Activated naive CD8-positive, alpha-beta T cell (primary cell): ENCODE data around the gene NRTN.
"Not testable (repeated sequence)": the region's sequence is repeated elsewhere in the genome, so short reads cannot be mapped to it uniquely, and the experiment has no call there.

ENCODE experiments used
- H3K27ac Mint-ChIP-seq: one replicate; pipeline ENCODE4 v1.8.0; 2021; ENCODE audit warnings: mixed read lengths
- H3K27me3 Mint-ChIP-seq: one replicate; pipeline ENCODE4 v1.8.0; 2021; ENCODE audit warnings: mixed read lengths
- H3K36me3 Mint-ChIP-seq: one replicate; pipeline ENCODE4 v1.8.0; 2021; ENCODE audit warnings: mixed read lengths
- H3K4me1 Mint-ChIP-seq: one replicate; pipeline ENCODE4 v1.8.0; 2021; ENCODE audit warnings: low read depth, mixed read lengths
- H3K4me3 Mint-ChIP-seq: one replicate; pipeline ENCODE4 v1.8.0; 2021; ENCODE audit warnings: mild to moderate bottlenecking, mixed read lengths
- H3K9me3 Mint-ChIP-seq: one replicate; pipeline ENCODE4 v1.8.0; 2021; ENCODE audit warnings: low read depth, mixed read lengths

NRTN gene

GRCh38 chr19:5832527-5833216 is 27.8 kb downstream of the NRTN start:
- no peaks in the 10 kb centered on the region for H3K9me3 Mint-ChIP-seq
- H3K4me3 Mint-ChIP-seq = no peak overlapping the region
- H3K36me3 Mint-ChIP-seq = no peaks in the 10 kb centered on the region
- H3K27ac Mint-ChIP-seq = no peak overlapping the region
- no peaks in the 10 kb centered on the region for H3K27me3 Mint-ChIP-seq
- peaks cover 3% of the 10 kb centered on the region for H3K4me1 Mint-ChIP-seq

DNA sequence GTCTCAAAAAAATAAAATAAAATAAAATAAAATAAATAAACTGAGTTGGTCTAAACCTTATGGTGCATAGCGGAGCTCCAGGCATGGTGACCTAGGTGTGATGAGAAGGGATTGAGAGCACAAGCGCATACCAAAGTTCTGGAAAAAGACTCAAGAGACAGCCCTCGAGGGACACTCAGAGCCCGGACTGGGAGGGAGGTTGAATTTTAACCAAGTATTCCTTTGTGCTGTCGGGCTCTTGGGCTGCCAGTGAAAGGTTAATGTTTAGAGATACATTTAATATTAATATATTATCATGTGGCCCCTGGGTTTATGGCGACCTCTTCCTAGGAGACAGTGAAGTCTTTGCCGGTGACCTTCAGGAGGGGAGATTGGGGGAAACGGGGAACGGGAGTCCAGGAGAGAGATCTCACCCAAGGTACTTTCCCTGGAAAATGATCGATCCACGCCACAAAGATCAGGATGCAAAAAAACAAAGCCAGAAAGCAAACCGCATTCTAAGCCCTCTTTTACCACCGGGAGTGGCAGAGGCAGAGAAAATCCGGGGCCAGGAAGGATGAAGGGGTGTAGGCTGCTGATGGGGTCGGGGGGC is 33.0 kb downstream of the NRTN start:
- Mint-ChIP-seq H3K4me1 (peaks cover 8% of the 10 kb centered on the region), H3K36me3 (no peaks in the 10 kb centered on the region), H3K27me3 (no peaks in the 10 kb centered on the region), H3K9me3 (no peaks in the 10 kb centered on the region), H3K27ac (no peak overlapping the region), H3K4me3 (no peak overlapping the region)

DNA sequence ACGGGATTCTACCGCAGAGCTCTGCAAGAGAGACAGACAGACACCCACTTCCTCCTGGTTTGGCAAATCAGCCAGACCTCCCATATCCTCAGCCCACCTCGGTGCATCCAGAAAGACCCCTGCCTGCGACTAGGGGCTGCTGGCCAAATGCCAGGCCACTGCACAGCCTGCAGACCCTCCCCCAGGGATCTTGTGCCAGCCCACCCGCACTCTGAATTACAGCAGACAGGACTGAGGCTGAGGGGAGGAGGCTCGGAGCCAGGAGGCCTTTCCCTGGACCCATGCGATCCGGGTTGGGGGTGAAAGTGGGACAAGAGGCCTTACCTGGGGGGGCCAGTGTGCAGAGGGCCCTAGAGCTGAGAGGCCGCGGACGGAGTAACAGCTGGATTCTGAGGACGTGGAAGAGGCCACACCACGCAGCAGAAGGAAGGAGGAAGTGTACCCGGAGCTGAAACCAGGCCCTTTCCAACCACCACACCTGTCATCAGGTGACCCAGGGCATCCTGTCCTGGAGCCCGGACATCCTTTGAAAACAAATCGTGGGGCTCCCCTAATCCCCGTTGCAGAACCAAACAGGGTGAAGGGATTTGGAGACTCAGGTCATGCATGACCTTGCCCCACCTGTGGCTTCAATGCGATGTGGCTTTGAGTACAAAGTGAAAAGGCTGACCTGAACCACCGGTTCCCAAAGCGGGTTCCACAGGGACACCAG is 33.6 kb downstream of the NRTN start:
- H3K27me3 Mint-ChIP-seq = no peaks in the 10 kb centered on the region
- H3K4me3 Mint-ChIP-seq = no peak overlapping the region
- no peaks in the 10 kb centered on the region for H3K9me3 Mint-ChIP-seq

GRCh38 chr19:5839065-5840017 is 34.5 kb downstream of the NRTN start, which contains the start of gene FUT6:
TSS of gene FUT6 (minus strand) at chr19:5839702. CDS start at chr19:5832567, 7,135 bp downstream.
- H3K4me3 Mint-ChIP-seq = no peak within 1 kb of the TSS
- H3K27me3 Mint-ChIP-seq = no peaks in the 10 kb centered on the region
- H3K36me3 Mint-ChIP-seq = no peaks in the 10 kb centered on the region
- H3K4me1 Mint-ChIP-seq = peaks cover 8% of the 10 kb centered on the region
- no peaks in the 10 kb centered on the region for H3K9me3 Mint-ChIP-seq
- no peak within 1 kb of the TSS for H3K27ac Mint-ChIP-seq

More for the DNA sequence above, 33.6 kb downstream of the NRTN start:
- H3K4me1 Mint-ChIP-seq = peaks cover 8% of the 10 kb centered on the region
- no peak overlapping the region for H3K27ac Mint-ChIP-seq
- H3K36me3 Mint-ChIP-seq = no peaks in the 10 kb centered on the region

- H3K4me3 Mint-ChIP-seq, H3K27ac Mint-ChIP-seq, H3K4me1 Mint-ChIP-seq, H3K9me3 Mint-ChIP-seq, H3K36me3 Mint-ChIP-seq, H3K27me3 Mint-ChIP-seq: not testable (repeated sequence)
Observed at GRCh38 chr19:5841735-5842111, 36.9 kb downstream of the NRTN start.

GRCh38 chr19:5843295-5843927 is 38.5 kb downstream of the NRTN start:
- no peaks in the 10 kb centered on the region for H3K36me3 Mint-ChIP-seq
- no peak overlapping the region for H3K27ac Mint-ChIP-seq
- H3K4me1 Mint-ChIP-seq = peaks cover 3% of the 10 kb centered on the region
- H3K9me3 Mint-ChIP-seq = no peaks in the 10 kb centered on the region
- no peak overlapping the region for H3K4me3 Mint-ChIP-seq
- H3K27me3 Mint-ChIP-seq = no peaks in the 10 kb centered on the region

- H3K9me3 Mint-ChIP-seq = no peaks in the 10 kb centered on the region
- no peak overlapping the region for H3K27ac Mint-ChIP-seq
- H3K4me3 Mint-ChIP-seq = no peak overlapping the region
- H3K4me1 Mint-ChIP-seq = no peaks in the 10 kb centered on the region
- H3K27me3 Mint-ChIP-seq = no peaks in the 10 kb centered on the region
- no peaks in the 10 kb centered on the region for H3K36me3 Mint-ChIP-seq
Observed at GRCh38 chr19:5844456-5845433, 39.9 kb downstream of the NRTN start.

DNA sequence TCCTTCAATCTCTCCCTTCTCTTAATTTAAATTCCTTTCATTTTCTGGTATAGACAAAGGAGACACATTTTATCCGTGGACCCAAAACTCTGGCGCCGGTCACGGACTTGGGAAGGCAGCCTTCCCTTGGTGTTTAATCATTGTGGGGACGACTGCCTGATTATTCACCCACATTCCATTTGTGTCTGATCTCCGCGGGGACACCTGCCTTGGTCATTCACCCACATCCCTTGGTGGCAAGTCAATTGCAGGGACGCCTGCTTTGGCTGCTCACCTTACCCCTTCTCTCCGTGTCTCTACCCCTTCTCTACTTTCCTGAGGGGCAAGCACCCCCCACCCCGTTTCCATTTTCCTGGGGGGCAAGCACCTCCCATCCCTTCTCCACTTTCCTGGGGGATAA is 43.0 kb downstream of the NRTN start:
- not testable (repeated sequence) for H3K4me1 Mint-ChIP-seq

GRCh38 chr19:5848621-5849020 is 43.8 kb downstream of the NRTN start:
- not testable (repeated sequence) for H3K36me3 Mint-ChIP-seq, H3K4me3 Mint-ChIP-seq, H3K9me3 Mint-ChIP-seq, H3K4me1 Mint-ChIP-seq, H3K27ac Mint-ChIP-seq, H3K27me3 Mint-ChIP-seq

More for the DNA sequence above, 43.0 kb downstream of the NRTN start:
- not testable (repeated sequence) for H3K36me3 Mint-ChIP-seq, H3K27ac Mint-ChIP-seq, H3K4me3 Mint-ChIP-seq, H3K27me3 Mint-ChIP-seq, H3K9me3 Mint-ChIP-seq

- Mint-ChIP-seq H3K36me3 (no peaks in the 10 kb centered on the region), H3K4me1 (no peaks in the 10 kb centered on the region), H3K27ac (no peak overlapping the region), H3K27me3 (no peaks in the 10 kb centered on the region), H3K9me3 (no peaks in the 10 kb centered on the region), H3K4me3 (no peak overlapping the region)
Observed at GRCh38 chr19:5850189-5850588, 45.3 kb downstream of the NRTN start.

- no peaks in the 10 kb centered on the region for H3K9me3 Mint-ChIP-seq
- no peaks in the 10 kb centered on the region for H3K4me1 Mint-ChIP-seq
- H3K27me3 Mint-ChIP-seq = no peaks in the 10 kb centered on the region
- H3K4me3 Mint-ChIP-seq = no peak overlapping the region
- no peak overlapping the region for H3K27ac Mint-ChIP-seq
- H3K36me3 Mint-ChIP-seq = no peaks in the 10 kb centered on the region
Observed at GRCh38 chr19:5850743-5851293, 46.0 kb downstream of the NRTN start.

GRCh38 chr19:5851302-5851701 is 46.4 kb downstream of the NRTN start, which contains the start of gene FUT3:
TSS of gene FUT3 (minus strand) at chr19:5851449.
- Mint-ChIP-seq H3K27me3 (no peaks in the 10 kb centered on the region), H3K27ac (no peak within 1 kb of the TSS), H3K4me1 (no peaks in the 10 kb centered on the region), H3K9me3 (no peaks in the 10 kb centered on the region), H3K36me3 (no peaks in the 10 kb centered on the region), H3K4me3 (no peak within 1 kb of the TSS)

DNA sequence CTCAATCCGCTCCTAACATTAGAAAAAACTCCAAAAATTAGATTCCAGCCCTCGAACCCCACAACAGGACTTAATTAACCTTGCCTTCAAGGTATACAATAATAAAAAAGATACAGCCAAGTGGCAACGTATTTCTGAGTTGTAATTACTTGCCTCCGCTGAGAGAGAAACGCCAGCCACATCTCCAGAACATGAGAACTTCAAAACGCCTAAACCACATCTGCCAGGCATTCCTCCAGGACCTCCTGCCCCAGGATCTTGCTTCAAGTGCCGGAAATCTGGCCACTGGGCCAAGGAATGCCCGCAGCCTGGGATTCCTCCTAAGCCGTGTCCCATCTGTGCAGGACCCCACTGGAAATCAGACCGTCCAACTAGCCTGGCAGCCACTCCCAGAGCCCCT is 49.3 kb downstream of the NRTN start:
- H3K36me3 Mint-ChIP-seq, H3K4me3 Mint-ChIP-seq, H3K4me1 Mint-ChIP-seq, H3K27me3 Mint-ChIP-seq, H3K9me3 Mint-ChIP-seq, H3K27ac Mint-ChIP-seq: not testable (repeated sequence)
